ENCODE data around the gene ST6GALNAC3.
"Not testable (repeated sequence)": the region's sequence is repeated elsewhere in the genome, so short reads cannot be mapped to it uniquely, and the experiment has no call there.

Gene ST6GALNAC3

GRCh38 chr1:76292418-76293184 is 218.1 kb downstream of the ST6GALNAC3 start:
- DNase-seq: no peak

GRCh38 chr1:76293831-76294230 is 219.3 kb downstream of the ST6GALNAC3 start:
- DNase-seq: no peak

DNA sequence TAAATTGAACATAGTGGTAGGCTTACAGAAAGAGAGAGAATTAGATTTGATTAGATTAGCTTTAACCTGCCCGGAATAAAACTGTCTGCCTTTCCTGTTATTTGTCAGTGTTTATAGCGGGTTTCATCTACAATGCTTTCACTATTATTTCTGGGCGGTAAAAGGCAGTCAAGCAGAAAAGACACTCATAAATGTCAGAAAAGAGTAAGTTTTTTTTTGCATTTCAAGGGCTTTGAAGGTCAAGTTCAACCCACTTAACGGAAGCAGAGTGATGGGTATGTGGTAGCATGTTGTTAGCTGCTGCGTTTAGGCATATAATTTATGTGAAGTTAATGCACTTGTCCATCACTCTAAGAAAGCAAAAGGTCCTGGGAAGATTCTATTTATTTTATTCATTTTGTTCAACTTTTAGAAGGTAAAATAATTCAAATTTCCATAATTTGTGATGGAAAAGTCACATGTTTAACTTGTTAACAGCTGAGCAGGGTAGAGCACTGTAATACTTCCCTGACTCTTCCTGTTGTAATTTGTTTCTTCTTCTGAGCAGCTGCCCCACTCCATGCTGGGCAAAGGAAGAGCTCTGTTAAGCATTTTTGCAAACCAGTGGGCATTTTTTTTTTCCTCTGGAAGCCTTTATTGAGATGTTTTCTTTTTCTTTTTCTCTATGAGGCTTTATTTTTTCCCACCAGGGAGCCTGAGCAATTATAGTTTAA is 220.1 kb downstream of the ST6GALNAC3 start:
- DNase-seq: peak; percentile 59

DNA sequence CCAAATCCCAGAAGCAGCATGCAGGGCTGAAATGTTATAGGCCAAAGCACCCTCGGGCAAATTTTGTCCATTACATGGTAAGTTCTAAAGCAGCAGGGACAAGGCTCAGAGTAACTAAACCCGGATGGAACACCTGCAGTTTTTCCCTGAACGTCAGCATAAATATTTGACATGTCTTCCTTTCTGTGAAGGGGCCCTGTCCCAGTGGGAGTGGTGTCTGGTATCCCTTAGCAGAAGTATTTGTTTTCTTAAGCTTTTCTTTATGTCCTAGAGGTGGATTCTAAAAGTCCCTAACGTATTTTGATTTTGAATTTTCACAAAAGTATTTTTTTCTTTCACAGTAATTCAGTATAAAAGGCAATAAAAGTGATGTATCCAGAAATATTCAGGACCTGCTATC is 223.9 kb downstream of the ST6GALNAC3 start:
- DNase-seq: peak; percentile 48

DNA sequence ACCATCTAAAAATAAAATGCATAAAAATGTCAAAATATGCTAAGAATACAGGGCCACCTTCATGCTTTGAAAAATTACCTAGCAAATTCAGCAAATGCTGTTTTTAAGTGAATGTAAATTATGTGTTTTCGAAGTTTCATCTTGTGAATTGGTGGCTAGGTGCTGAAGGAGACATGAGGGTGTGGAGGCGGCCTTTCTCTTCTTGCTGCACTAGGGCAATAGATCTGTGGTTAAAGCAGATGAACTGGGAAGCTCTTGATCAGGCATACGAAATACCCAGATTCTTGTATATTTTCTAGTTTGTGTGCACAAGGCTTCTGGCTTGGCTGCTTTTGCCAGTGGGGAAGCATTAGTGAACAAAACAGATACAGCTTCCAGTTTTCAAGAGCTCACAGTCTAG is 224.5 kb downstream of the ST6GALNAC3 start:
- no peak for DNase-seq

DNA sequence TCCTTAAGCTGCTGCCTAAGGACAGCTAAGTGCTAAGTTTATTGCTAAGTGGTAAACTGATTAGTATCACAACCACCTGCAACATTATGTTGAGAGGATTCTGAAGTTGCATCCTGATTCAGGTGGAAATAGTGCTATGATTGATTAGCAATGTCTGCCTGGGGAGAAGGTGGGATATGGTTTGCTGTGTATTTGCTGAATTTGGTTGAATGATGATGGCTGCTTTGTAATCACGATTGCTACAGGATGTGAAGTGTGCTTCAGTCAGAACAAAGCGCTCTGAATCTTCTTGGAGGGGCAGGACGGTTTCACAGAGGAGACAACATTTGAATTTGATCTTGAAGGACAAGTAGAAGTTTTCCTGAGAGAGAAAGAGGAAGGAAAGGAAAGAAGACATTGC is 226.0 kb downstream of the ST6GALNAC3 start:
- DNase-seq: no peak

DNA sequence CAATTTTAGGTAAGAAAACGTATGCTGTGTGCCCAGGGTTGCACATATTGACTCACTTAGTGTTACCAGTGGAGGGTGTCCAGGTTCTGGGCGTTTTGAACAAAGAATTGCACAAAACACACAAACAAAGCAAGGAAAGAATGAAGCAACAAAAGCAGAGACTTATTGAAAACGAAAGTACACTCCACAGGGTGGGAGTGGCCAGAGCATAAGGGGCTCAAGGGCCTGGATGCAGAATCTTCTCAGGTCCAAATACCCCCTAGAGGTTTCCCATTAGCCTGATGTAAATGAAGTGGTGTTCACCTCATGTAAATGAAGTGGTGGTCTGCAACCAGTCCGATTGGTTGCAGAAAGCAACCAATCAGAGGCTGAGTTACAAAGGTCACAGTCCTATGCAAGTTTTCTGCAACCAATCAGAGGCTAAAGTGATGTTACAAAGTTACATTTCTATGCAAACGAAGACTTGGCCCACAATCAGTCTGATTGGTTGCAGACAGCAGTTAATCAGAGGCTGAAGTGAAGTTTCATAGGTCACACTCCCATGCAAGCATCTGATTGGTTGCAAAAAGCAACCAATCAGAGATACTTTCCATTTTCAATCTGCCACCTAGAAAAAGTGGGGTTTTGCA is 228.3 kb downstream of the ST6GALNAC3 start:
- DNase-seq: no peak

DNA sequence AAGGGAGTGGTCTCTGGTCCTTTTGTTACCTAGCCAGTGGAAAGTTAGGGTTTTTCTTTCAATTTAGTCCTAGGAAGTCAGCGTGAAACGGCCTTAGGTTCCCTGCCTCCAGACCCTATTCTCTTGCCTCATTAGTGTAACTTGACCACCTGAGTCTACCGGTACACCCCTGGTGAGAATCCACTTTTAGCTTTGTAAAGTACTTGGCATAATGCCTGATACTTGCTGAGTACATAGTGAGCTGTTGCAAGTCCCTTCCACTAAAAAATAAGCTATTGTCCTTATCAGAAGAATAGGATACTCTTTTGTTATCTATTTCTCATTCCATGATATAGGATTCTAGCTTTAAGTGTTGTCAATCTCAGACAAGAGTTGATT is 228.8 kb downstream of the ST6GALNAC3 start:
- peak; percentile 93 for DNase-seq

DNA sequence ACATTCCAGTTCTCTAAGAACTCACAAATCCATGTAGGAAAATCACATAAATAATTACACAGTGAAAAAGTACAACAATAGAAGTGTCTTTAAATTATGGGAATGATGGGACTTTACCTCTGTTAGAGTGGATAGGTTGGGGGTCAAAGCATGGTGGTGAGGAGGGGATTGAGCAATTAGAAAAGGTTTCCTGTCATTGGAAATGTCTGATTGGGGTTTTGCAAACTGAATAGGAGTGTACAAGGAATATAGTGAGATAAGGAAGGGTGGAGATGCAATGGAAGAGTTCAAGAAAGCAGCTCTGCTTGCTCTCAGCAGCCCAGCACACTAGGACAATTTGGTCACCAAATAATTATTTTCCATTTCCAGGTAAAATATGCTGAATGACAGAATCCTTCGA is 238.8 kb downstream of the ST6GALNAC3 start:
- DNase-seq: no peak

- DNase-seq: no peak
Observed at GRCh38 chr1:76314730-76315129, 240.2 kb downstream of the ST6GALNAC3 start.

- DNase-seq: no peak
Observed at GRCh38 chr1:76317299-76317900, 242.9 kb downstream of the ST6GALNAC3 start.

DNA sequence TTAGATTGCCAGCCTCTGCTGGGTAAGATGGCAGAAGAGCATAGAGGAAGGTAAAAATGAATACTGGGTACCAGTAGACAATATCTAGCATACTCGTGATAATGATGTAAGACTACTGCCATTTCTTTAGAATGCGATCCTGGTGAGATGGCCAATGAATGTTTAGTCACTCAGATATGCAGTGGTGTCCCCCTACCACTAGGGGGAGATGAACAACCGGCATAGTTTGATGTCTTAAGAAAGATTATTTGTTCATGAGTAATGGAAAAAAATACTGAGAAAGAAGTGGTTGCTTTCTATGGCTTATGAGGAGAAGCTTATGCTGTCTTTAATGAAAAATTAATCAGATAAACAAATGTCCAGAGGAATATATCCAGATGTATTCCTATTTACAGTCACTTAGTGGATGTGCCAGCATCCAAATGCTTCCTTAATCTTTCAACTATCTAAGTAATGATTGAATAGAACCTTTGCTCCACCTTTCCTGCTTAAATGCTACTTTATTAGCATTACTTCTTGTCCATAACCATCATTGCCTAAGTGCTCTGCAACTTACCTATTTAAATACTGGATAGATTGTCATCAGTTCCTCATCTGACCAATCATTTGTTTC is 256.6 kb downstream of the ST6GALNAC3 start:
- peak; percentile 70 for DNase-seq

DNA sequence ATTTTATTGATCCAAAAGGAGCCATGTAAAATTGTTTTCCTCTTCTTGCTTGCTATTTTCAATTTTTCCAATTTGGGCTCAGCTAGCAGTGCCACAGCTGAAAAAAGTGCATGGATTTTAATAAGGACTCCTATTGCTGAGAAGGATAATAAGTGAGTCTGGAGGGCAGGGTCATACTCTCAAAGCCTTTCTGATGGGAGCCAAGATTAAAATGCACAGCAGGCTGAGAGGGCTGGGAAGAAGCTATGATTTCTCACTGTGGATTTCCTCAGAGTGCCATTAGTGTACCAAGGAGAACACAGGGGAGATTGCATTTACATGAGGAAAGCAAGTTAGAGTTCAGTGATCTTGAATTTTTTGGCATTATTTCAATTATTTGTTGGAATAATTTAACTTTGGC is 261.3 kb downstream of the ST6GALNAC3 start:
- peak; percentile 12 for DNase-seq

- DNase-seq: peak; percentile 94
Observed at GRCh38 chr1:76336931-76337371, 262.4 kb downstream of the ST6GALNAC3 start.

- peak; percentile 9 for DNase-seq
Observed at GRCh38 chr1:76337542-76338219, 263.1 kb downstream of the ST6GALNAC3 start.

DNA sequence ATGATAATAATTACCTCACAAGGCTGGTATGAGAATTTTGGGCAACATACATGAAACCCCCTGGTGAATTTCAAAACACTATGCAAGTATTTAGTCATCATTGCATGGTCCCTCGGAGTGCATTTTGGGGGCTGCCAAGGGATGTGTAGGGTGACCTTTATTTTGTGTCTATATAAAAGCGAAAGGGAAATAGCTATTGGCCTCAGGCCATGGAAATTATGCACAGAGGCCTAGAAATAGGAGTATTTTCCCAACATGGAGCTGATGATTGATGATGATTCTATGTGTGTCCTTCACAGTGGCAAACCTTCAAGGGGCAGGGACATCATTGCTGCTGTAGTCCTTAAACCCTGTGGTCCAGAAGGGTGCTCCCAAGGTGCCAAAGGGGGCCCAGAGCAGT is 265.5 kb downstream of the ST6GALNAC3 start:
- no peak for DNase-seq

GRCh38 chr1:76341816-76342215 is 267.3 kb downstream of the ST6GALNAC3 start:
- DNase-seq: not testable (repeated sequence)

DNA sequence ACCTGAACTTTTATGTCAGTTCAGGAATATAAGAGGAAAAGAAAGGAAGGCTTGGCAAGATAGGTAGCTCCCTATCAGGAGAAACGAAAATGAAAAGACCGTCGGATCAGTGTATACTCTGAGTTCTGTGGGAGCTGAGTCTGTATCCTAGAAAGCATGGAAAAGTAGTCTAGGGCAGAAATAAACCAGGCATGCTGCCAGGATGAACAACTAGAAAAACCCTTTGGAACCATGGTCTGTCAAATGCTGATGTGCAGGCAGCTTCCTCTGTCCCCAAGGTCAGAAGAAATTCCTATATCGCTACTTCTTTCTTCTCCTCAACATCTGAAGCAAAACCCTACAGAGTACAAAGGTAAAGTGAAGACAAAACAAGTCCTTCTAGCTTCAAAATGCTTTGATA is 268.8 kb downstream of the ST6GALNAC3 start:
- no peak for DNase-seq

DNA sequence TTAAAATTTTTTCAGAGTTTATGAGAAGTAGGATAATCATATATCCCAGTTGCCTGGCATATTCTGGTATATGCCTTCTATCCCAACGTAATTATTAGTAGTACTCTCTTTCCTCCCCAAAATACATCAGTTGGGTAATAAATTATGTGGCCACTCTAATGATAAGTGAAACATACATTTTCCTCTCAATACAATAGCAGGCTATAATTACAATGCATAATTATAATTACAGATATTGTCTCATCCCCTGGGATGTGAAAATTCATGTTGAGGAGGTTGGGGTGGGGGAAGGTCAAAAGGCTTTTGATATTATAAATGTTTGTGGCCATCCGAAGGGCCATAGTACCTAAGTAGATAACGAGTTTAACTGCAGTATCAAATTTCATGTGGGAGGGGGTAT is 277.1 kb downstream of the ST6GALNAC3 start:
- peak; percentile 79 for DNase-seq

DNA sequence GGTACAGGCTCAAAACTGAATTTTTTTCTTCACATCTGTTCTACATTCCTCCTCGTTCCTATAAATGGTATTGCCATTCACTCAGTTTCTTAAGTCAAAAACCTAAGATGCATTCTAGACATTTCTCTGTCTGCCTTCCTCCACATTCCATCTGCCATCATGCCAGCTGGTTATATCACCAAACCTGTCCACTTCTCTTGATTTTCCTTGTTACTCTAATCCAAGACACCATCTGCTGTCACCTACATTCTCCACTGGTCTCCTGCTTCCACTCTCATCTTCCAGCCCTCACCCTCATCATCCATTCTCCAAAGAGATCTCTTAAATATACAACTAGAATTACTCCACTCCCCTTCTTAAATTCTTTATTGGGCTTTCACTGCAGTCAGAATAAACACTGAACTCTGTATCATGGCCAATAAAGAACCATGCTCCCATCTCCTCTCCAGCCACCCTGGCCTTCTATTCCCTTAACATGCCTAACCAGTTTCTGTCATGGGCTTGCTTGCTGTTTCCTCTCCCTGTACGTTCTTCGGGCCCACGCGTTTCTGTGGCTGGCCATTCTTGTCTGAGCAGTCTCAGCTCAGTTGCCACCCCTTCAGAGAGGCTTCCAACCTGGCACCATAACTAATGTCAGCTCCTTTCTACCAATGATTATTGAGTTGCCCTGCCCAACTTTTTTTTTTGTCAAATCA is 278.3 kb downstream of the ST6GALNAC3 start:
- DNase-seq: no peak

DNA sequence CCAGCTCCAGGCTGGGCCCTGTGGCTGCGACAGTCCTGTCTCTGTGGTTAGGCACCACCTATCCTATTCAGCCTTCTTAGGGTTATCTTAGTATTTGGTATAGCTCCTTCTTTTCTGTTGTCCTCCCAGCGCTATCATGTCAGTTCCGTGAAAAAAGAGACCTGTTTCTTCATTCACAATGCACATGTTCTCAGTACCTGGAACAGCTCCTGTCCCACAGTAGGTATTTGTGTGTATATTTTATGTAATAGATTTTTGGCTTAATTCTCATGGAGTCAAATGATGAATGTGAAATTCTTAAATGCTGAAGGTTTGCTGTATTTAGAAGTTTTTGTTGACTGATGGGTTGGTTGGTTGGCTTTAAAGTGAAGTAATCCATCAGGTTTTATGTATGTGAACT is 279.7 kb downstream of the ST6GALNAC3 start:
- no peak for DNase-seq

DNA sequence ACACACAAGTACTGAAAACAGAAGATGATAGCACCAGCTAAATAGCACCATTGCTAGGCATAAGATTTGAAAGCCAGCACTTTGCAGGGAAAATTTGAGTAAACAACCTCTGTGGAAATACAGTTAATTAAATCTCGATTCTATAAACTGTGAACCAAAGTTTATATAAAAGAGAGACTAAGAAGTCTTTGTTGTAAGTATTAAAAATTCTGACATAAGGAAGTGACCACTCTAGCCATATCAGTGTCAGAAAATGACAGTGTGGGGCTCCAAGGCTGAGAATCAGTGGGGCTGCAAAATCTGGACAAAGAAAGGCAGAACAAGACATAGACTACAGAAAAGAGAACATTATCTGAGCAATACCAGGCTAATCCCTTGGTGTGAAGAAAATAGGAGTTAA is 292.2 kb downstream of the ST6GALNAC3 start:
- no peak for DNase-seq

Data from NCI-H69 (cell line).